Endothelial cell of umbilical vein (primary cell): Measurements from ENCODE around the gene GCGR. TPM values are rescaled to one million over a fixed set of nuclear protein-coding genes. Genes with fewer than 3 reads are reported as not detected.

Experiments used
- BruUV-seq: library from RNA; stranded (reverse); fragments of 400-500 nt; replicated peaks from 2 replicates; lab custom pipeline; 2021; lab: Mats Ljungman, UMichigan
- CTCF ChIA-PET: fragments of 300-600, 350-600 bp; sonication (Branson Sonifier 250); formaldehyde crosslinking; loops from one replicate; lab custom pipeline; 2021; ENCODE audit warnings: antibody characterized with exemption, inconsistent platforms; lab: Charles Lee
- POLR2A ChIA-PET: fragments of 300-600, 350-600 bp; sonication (Branson Sonifier 250); formaldehyde crosslinking; loops from one replicate; lab custom pipeline; 2021; ENCODE audit warnings: antibody characterized with exemption, inconsistent platforms; lab: Charles Lee
- DNase-seq: peaks from one replicate; pipeline ENCODE4 v3.0.0-alpha.2; 2011; ENCODE audit warnings: low read depth, low spot score
- FAIRE-seq: peaks from 2 replicates; lab custom pipeline; 2011; peaks lifted over from hg19 to GRCh38; lab: Jason Lieb, UNC
- H2AFZ ChIP-seq: 2 replicates; pipeline ENCODE4 v1.6.0; 2012; ENCODE audit warnings: low read depth, low read length, control low read depth, inconsistent platforms
- H3K27ac ChIP-seq: 2 replicates; pipeline ENCODE4 v1.5.1; 2011; ENCODE audit warnings: low read depth, mild to moderate bottlenecking, control low read depth, low read length, moderate library complexity; ENCODE audit not compliant: insufficient read depth
- H3K27me3 ChIP-seq, 2 experiments: 2 replicates each; pipeline versions ENCODE4 v1.6.0 to v1.6.1; 2011; ENCODE audit warnings: low read length in 2 of 2, mixed read lengths in 1 of 2; ENCODE audit not compliant: control insufficient read depth in 2 of 2, insufficient read depth in 2 of 2
- H3K36me3 ChIP-seq, 2 experiments: 2 replicates in 1 of 2; 3 replicates in 1 of 2; pipeline ENCODE4 v1.5.1; 2011; ENCODE audit warnings: low read length in 2 of 2, mild to moderate bottlenecking in 1 of 2, moderate library complexity in 1 of 2; ENCODE audit not compliant: control insufficient read depth in 2 of 2, insufficient read depth in 2 of 2; ENCODE audit errors: extremely low read depth in 1 of 2
- H3K4me1 ChIP-seq: 3 replicates; pipeline ENCODE4 v1.5.1; 2011; ENCODE audit warnings: mild to moderate bottlenecking, low read length; ENCODE audit not compliant: control insufficient read depth, insufficient read depth; ENCODE audit errors: extremely low read depth
- H3K4me2 ChIP-seq: 2 replicates; pipeline ENCODE4 v1.6.1; 2011; ENCODE audit warnings: low read length, control low read depth, mixed read lengths; ENCODE audit not compliant: insufficient read depth
- H3K4me3 ChIP-seq, 3 experiments: fragments of 200-600 bp in 1 of 3; sonication (generic), shearing (Covaris generic) in 1 of 3; replicated peaks in 1 of 3; 2 replicates each; pipeline ENCODE4 v1.5.1; 2011 to 2016; ENCODE audit warnings: control low read depth in 3 of 3, low read length in 3 of 3, mild to moderate bottlenecking in 2 of 3, inconsistent platforms in 1 of 3, low read depth in 1 of 3, moderate library complexity in 1 of 3; ENCODE audit not compliant: insufficient read depth in 1 of 3
- H3K79me2 ChIP-seq: 2 replicates; pipeline ENCODE4 v1.6.0; 2012; ENCODE audit warnings: low read length, inconsistent platforms; ENCODE audit not compliant: control insufficient read depth, insufficient read depth
- H3K9ac ChIP-seq: replicated peaks from 2 replicates; pipeline ENCODE3; 2011; ENCODE audit warnings: low read length, control low read depth; ENCODE audit not compliant: insufficient read depth; ENCODE audit errors: extremely low read depth
- H3K9me1 ChIP-seq: replicated peaks from 3 replicates; pipeline ENCODE4 v1.6.0; 2011; ENCODE audit warnings: mild to moderate bottlenecking, low read length; ENCODE audit not compliant: control insufficient read depth, insufficient read depth; ENCODE audit errors: extremely low read depth
- H3K9me3 ChIP-seq: replicated peaks from 2 replicates; pipeline ENCODE4 v1.5.1; 2012; ENCODE audit warnings: low read length, inconsistent platforms; ENCODE audit not compliant: control insufficient read depth, insufficient read depth
- H4K20me1 ChIP-seq: replicated peaks from 2 replicates; pipeline ENCODE3; 2011; ENCODE audit warnings: mild to moderate bottlenecking, low read length; ENCODE audit not compliant: control insufficient read depth, insufficient read depth; ENCODE audit errors: extremely low read depth
- CTCF ChIP-seq, 2 donors: IDR thresholded peaks; 1 replicate in 1 of 2; 2 replicates in 1 of 2; pipeline ENCODE4 v1.5.1; 2011; ENCODE audit warnings: low read length in 2 of 2, mild to moderate bottlenecking in 2 of 2, moderate library complexity in 2 of 2, control low read depth in 1 of 2, inconsistent platforms in 1 of 2, low read depth in 1 of 2; ENCODE audit not compliant: insufficient read depth in 1 of 2; ENCODE audit errors: extremely low read depth in 1 of 2
- EZH2 ChIP-seq: IDR thresholded peaks from 2 replicates; pipeline ENCODE4 v1.6.1; 2012; ENCODE audit warnings: borderline replicate concordance, low read depth, mild to moderate bottlenecking, moderate library complexity, low read length, inconsistent platforms; ENCODE audit not compliant: severe bottlenecking
- GATA2 ChIP-seq: IDR thresholded peaks from 2 replicates; pipeline ENCODE4 v1.7.0; 2011; ENCODE audit warnings: low read depth, mild to moderate bottlenecking, moderate library complexity, mixed read lengths, low read length; ENCODE audit not compliant: insufficient read length, insufficient read depth
- JUN ChIP-seq: IDR thresholded peaks from 2 replicates; pipeline ENCODE4 v1.6.1; 2011; ENCODE audit warnings: borderline replicate concordance, low read depth; ENCODE audit not compliant: insufficient read length, insufficient read depth
- MAX ChIP-seq: IDR thresholded peaks from 2 replicates; pipeline ENCODE4 v1.6.1; 2011; ENCODE audit not compliant: insufficient read depth, insufficient read length
- MYC ChIP-seq: IDR thresholded peaks from one replicate; pipeline ENCODE4 v1.6.1; 2011; ENCODE audit warnings: mild to moderate bottlenecking, low read depth, low read length
- POLR2AphosphoS5 ChIP-seq: IDR thresholded peaks from 2 replicates; pipeline ENCODE4 v1.6.1; 2012; ENCODE audit warnings: low read depth, mild to moderate bottlenecking, control low read depth, low read length, moderate library complexity; ENCODE audit not compliant: insufficient read depth
- dilution Hi-C: fragments of 300-500 bp; cut with MboI; formaldehyde crosslinking; loops from one replicate; pipeline ENCODE4 v1.15.0; 2019; ENCODE audit warnings: low sequenced_read_pairs; ENCODE audit not compliant: extremely low pct_ligation_motif_present
- intact Hi-C: fragments of 100-400 bp; cut with micrococcal nuclease; formaldehyde crosslinking; loops from one replicate; pipeline ENCODE4 v1.10.0; 2022
- polyA plus RNA-seq, 4 experiments: library from polyadenylated mRNA; depleted of rRNA in 3 of 4; stranded (reverse) in 3 of 4; unstranded in 1 of 4; fragments of >200 nt; gene quantifications; 2 replicates each; pipeline versions ENCODE4 v1.2.1 to v1.2.3, GENCODE V29; 2011 to 2012; ENCODE audit warnings: missing spikeins in 1 of 4
- total RNA-seq: library from RNA; stranded (reverse); gene quantifications from 2 replicates; pipeline ENCODE4 v1.2.3, GENCODE V29; 2021

The GCGR gene
- total and polyA plus RNA-seq, 2 donors (not counting 3 experiments of a cell fraction or from before 2014, with no cell fraction given) = not detected

- no peak overlapping the region for H3K27ac ChIP-seq
- peaks cover 0 to 7% of the 10 kb centered on the region in 2 experiments for H3K36me3 ChIP-seq
- H3K4me2 ChIP-seq = no peak overlapping the region
- no peak overlapping the region for H2AFZ ChIP-seq
- TF ChIP-seq JUN (no peak), EZH2 (no peak), MAX (no peak), POLR2AphosphoS5 (no peak), GATA2 (no peak), MYC (no peak), CTCF (IDR thresholded peaks at IDR 0.05; ENCODE audit: extremely low read depth in 1 of 2, insufficient read depth in 1 of 2, low read depth in 1 of 2, low read length in 2 of 2) (no peak)
- H4K20me1 ChIP-seq = no peaks in the 10 kb centered on the region
- FAIRE-seq (no peak), DNase-seq (no peak)
- H3K27me3 ChIP-seq = no peaks in the 10 kb centered on the region
- POLR2A ChIA-PET = no interaction called here
- intact Hi-C loops = no loop called here
- H3K79me2 ChIP-seq = peaks cover 9% of the 10 kb centered on the region
- CTCF ChIA-PET = no interaction called here
- H3K9me3 ChIP-seq = no peaks in the 10 kb centered on the region
- BruUV-seq = no TSS peak
- H3K4me3 ChIP-seq = no peak overlapping the region
- H3K9me1 ChIP-seq = no peaks in the 10 kb centered on the region
- no peak overlapping the region for H3K9ac ChIP-seq
- dilution Hi-C loops = no loop called here
- peaks cover 9% of the 10 kb centered on the region for H3K4me1 ChIP-seq
Measured at GRCh38 chr17:81828656-81829055, 24.7 kb downstream of the GCGR start.
